HG02571 (cell line): Measurements from ENCODE around the gene P4HA2.

Source experiments
- ATAC-seq: cut with Tn5 transposase; IDR thresholded peaks from one replicate; pipeline ENCODE4 v1.9.1; 2021; ENCODE audit warnings: mild to moderate bottlenecking, moderate library complexity; ENCODE audit not compliant: unreplicated experiment

P4HA2 gene

GRCh38 chr5:132265336-132266030 lies 37.8 kb upstream of the P4HA2 start:
- ATAC-seq: no peak

- ATAC-seq: no peak
Measured at GRCh38 chr5:132264546-132265335, 37.1 kb upstream of the P4HA2 start.

GRCh38 chr5:132263548-132264261 lies 36.1 kb upstream of the P4HA2 start:
- no peak for ATAC-seq

GRCh38 chr5:132262882-132263547 lies 35.4 kb upstream of the P4HA2 start:
- ATAC-seq: no peak

GRCh38 chr5:132261881-132262845 lies 34.5 kb upstream of the P4HA2 start:
- no peak for ATAC-seq

GRCh38 chr5:132260714-132261551 lies 33.3 kb upstream of the P4HA2 start:
- ATAC-seq: peak; percentile 63

- no peak for ATAC-seq
Measured at GRCh38 chr5:132260051-132260450, 32.4 kb upstream of the P4HA2 start.

- ATAC-seq: no peak
Measured at GRCh38 chr5:132259069-132259851, 31.6 kb upstream of the P4HA2 start.

GRCh38 chr5:132258102-132259068 lies 30.7 kb upstream of the P4HA2 start:
- no peak for ATAC-seq

GRCh38 chr5:132257131-132258101 lies 29.8 kb upstream of the P4HA2 start, which contains the start of gene PDLIM4:
TSS of gene PDLIM4 (plus strand) at chr5:132257696. CDS start at chr5:132257735, 39 bp downstream.
- no peak for ATAC-seq

- no peak for ATAC-seq
Measured at GRCh38 chr5:132256783-132257130, 29.1 kb upstream of the P4HA2 start.

- no peak for ATAC-seq
Measured at GRCh38 chr5:132256086-132256782, 28.6 kb upstream of the P4HA2 start.

- no peak for ATAC-seq
Measured at GRCh38 chr5:132254321-132254977, 26.8 kb upstream of the P4HA2 start.

- ATAC-seq: no peak
Measured at GRCh38 chr5:132253452-132254320, 26.0 kb upstream of the P4HA2 start.
